Measurements from ENCODE around the gene MRTFA.
A peak's percentile ranks its signal among the peaks of the same experiment; 100 is the strongest.
"Not testable (repeated sequence)": the region's sequence is repeated elsewhere in the genome, so short reads cannot be mapped to it uniquely, and the experiment has no call there.

The MRTFA gene

GRCh38 chr22:40627612-40628011 is 8.9 kb downstream of the MRTFA start:
- DNase-seq (ENCODE audit: low spot score): no peak

DNA sequence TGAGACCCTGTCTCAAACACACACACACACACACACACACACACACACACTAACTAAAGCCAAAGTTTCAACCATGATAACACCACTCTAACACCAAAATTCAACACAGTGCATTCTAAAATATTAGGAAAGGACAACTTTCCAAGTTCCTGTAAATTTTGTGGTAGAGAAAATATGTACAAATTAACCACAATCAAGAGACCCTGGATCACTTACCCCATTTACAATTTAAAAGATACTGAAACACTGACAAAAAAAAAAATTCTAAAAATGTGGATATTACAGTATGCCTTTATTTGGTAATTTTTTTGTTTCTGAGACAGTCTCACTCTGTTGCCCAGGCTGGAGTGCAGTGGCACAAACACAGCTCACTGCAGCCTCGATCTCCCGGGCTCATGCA is 9.7 kb downstream of the MRTFA start:
- no peak for DNase-seq (ENCODE audit: low spot score)

- not testable (repeated sequence) for DNase-seq (ENCODE audit: low spot score)
Observed at GRCh38 chr22:40625794-40626193, 10.7 kb downstream of the MRTFA start.

GRCh38 chr22:40625281-40625680 is 11.2 kb downstream of the MRTFA start:
- not testable (repeated sequence) for DNase-seq (ENCODE audit: low spot score)

DNA sequence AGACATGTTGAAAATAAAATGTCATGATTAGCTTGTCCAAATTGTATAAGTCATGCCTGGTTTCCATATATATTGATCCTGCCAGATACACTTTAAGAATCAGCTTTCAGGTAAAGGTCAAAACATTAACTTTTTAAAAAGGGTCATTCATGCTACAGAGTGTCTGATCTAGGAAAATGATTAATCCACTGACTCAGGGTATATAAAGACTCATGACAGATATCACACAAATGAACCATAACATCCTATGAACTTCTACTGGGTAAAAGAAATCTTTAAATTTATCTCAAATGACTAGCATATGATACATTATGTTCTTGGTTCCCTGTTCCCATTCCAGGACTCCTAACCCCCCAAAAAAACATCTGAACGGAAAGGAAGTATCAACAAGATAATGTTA is 11.7 kb downstream of the MRTFA start:
- no peak for DNase-seq (ENCODE audit: low spot score)

- DNase-seq (ENCODE audit: low spot score): no peak
Observed at GRCh38 chr22:40621309-40622151, 15.0 kb downstream of the MRTFA start.

GRCh38 chr22:40620464-40621046 is 16.0 kb downstream of the MRTFA start:
- DNase-seq (ENCODE audit: low spot score): peak; percentile 61

DNA sequence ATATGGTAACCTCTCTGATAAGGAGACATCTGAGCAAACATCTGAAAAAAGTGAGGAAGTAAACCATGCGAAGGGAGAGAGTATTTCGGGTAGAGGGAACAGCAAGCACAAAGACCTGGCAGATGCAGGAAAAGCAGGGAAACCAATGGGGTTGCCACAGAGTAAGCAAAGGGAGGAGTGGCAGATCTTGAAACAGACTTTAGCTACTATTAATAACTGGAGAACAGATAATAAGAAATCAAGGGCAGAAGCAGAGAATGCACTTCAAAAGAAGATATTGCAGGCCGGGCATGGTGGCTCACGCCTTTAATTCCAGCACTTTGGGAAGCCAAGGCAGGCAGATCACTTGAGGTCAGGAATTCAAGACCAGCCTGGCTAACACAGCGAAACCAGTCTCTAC is 18.1 kb downstream of the MRTFA start:
- no peak for DNase-seq (ENCODE audit: low spot score)

DNA sequence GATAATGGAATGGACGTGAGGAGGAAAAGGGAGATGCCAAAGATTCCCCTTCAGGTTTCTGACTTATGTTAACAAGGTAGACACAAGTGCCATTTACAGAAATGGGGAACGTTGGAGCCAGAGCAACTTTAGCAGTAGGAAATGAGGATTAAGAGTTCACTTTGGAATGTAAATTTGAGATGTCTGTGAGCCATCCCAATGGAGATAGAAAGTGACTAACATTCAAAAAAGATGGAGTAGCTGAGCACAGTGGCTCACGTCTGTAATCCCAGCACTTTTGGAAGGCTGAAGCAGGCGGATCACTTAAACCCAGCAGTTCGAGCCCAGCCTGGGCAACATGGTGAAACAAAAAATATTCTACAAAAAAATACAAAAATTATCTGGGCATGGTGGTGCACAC is 19.9 kb downstream of the MRTFA start:
- no peak for DNase-seq (ENCODE audit: low spot score)

DNA sequence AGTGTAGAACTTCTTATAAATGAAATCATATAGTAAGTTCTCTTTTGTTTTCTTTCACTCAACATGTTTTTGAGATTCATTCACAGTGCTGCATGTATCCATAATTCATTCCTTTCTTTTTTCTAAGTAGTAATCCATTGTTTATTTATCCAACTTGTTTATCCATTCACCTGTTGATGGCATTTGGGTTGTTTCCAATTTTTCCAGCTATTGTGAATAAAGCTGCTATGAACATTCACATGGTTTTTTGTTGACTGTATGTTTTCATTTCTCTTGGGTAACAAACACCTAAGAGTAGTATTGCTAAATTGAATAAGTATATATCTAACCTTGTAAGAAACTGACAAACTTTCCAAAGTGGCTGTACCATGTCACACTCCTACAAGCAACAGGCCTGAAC is 23.5 kb downstream of the MRTFA start:
- DNase-seq (ENCODE audit: low spot score): no peak

GRCh38 chr22:40612291-40612751 is 24.2 kb downstream of the MRTFA start:
- DNase-seq (ENCODE audit: low spot score): no peak

GRCh38 chr22:40611606-40612005 is 24.9 kb downstream of the MRTFA start:
- no peak for DNase-seq (ENCODE audit: low spot score)

DNA sequence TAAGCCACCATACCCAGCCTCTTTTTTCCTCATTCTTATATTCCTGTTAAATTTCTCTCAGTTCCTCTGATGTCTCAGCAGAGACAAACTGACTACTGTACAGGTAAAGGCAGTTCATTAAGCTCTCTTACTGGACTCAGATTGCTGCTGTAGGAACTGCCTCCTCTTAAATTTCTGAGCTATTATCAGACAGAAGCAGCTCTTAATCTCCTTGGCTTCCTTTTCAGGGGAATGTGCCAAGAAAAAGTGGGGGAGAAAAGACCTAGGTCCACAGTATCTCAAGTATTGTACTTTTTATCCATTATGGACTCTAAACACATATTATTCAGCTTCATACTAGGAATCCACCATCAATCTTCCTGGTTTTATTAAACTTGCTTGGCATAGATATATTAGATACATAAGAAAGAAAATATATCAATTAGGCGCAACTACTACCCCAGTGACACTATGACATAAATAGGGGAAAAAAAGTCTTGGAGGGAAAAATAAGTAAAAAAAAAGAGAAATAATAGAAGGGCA is 26.1 kb downstream of the MRTFA start:
- no peak for DNase-seq (ENCODE audit: low spot score)

DNA sequence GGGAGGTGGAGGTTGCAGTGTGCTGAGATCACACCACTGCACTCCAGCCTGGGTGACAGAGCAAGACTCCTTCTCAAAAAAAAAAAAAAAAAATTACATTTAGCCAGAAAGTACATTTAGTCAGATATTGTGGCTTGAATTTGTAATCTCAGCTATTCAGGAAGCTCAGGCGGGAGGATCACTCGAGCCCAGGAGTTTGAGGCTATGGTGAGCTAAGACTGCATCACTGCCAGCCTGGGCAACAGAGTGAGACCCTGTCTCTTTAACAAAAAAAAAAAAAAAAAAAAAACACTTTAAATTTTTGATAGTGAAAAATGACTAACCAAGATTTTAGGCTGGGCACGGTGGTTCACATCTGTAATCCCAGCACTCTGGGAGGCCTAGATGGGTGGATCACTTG is 27.3 kb downstream of the MRTFA start:
- no peak for DNase-seq (ENCODE audit: low spot score)

GRCh38 chr22:40607506-40607905 is 29.0 kb downstream of the MRTFA start:
- no peak for DNase-seq (ENCODE audit: low spot score)

DNA sequence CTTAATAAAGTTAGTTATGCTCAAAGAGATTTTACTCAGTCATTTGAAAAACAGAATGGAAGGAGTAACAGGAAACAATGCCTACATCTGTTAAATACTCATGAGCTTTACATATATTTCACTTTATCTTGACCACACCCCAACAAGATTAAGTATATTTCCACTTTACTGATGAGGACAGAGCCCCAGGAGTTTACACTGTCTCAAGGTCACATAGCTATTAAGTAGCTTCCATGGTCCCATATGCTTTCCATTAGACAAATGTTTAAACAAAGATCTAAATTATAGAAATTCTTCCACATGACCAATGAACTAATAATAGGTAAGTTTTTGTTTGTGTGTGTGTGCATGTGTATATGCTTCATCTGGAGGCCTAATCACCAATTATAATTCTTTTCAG is 30.2 kb downstream of the MRTFA start:
- DNase-seq (ENCODE audit: low spot score): no peak

- peak; percentile 27 for DNase-seq (ENCODE audit: low spot score)
Observed at GRCh38 chr22:40605761-40606160, 30.8 kb downstream of the MRTFA start.

- DNase-seq (ENCODE audit: low spot score): peak; percentile 24
Observed at GRCh38 chr22:40603088-40603605, 33.4 kb downstream of the MRTFA start.

- no peak for DNase-seq (ENCODE audit: low spot score)
Observed at GRCh38 chr22:40602231-40602630, 34.3 kb downstream of the MRTFA start.

GRCh38 chr22:40599731-40600130 is 36.8 kb downstream of the MRTFA start:
- no peak for DNase-seq (ENCODE audit: low spot score)

DNA sequence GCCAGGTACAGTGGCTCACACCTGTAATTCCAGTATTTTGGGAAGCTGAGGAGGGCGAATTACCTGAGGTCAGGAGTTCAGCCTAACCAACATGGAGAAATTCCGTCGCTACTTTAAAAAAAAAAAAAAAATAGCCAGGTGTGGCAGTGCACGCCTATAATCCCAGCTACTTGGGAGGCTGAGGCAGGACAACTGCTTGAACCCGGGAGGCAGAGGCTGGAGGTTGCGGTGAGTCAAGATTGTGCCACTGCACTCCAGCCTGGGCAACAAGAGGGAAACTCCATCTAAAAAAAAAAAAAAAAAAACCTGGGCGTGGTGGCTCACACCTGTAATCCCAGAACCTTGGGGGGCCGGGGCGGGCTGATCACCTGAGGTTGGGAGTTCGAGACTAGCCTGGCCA is 37.8 kb downstream of the MRTFA start:
- not testable (repeated sequence) for DNase-seq (ENCODE audit: low spot score)

DNA sequence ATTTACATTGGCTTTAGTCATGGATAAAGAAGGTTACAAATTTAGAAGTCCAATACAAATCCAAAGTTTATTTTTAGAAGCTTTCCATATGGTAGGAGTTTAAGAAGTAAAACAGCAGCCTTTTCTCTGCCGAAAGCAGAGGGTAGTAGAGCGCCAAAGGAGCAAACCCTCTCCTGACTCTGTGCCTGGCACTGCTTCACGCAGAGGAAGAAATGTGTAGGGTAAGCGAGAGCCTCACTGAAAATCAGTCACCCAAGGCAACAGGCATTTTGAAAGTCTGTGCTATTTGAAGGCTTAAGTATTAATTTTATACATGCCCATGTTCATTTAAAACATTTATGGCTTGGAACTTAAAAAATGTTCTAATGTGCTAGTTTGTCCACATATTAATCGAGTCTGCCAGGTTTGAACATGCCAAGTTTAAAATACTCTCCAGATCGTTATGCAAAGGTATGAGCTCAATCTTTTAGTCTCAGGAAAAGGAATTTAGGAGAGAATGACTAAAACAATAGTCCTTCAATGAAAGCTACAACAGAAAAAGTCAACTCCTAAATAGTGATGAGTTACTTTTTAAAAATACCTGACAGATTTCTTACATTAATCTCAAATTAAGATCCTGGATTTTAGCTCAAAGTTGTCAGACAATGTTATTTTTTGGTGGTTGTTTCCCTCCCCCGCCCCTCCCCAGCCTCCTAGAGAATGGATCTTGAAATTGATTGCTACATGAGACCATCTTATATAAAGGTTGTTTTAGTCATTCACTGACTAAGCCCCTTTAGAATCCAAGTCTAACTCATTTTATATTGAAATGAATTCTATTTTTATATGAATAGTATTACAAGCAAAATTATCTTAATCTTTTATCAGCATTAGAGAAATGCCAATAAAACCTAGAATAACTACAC is 38.7 kb downstream of the MRTFA start:
- DNase-seq (ENCODE audit: low spot score): no peak

All from AG08396 (cell line).